Esophagus (tissue), 2 donors: Measurements from ENCODE around the gene TRAPPC10. TPM values are rescaled to one million over a fixed set of nuclear protein-coding genes. Genes with fewer than 3 reads are reported as not detected.
"Not testable (repeated sequence)": the region's sequence is repeated elsewhere in the genome, so short reads cannot be mapped to it uniquely, and the experiment has no call there.

Experiments used
- H3K27ac ChIP-seq, 2 donors: one replicate each; pipeline ENCODE4 v1.5.1; 2013; ENCODE audit warnings: low read depth in 2 of 2, mild to moderate bottlenecking in 2 of 2, inconsistent platforms in 1 of 2, low read length in 1 of 2, moderate library complexity in 1 of 2
- H3K27me3 ChIP-seq, 2 donors: one replicate each; pipeline ENCODE4 v1.6.1; 2013; ENCODE audit warnings: low read length in 2 of 2, control low read depth in 1 of 2, mild to moderate bottlenecking in 1 of 2; ENCODE audit not compliant: insufficient read depth in 2 of 2, control insufficient read depth in 1 of 2
- H3K36me3 ChIP-seq, 2 donors: one replicate each; pipeline ENCODE4 v1.6.1; 2013; ENCODE audit warnings: low read length in 1 of 2; ENCODE audit not compliant: control insufficient read depth in 2 of 2, insufficient read depth in 2 of 2
- H3K4me1 ChIP-seq, 2 donors: one replicate each; pipeline ENCODE4 v1.6.1; 2013; ENCODE audit warnings: low read length in 1 of 2; ENCODE audit not compliant: control insufficient read depth in 2 of 2, insufficient read depth in 2 of 2
- H3K4me3 ChIP-seq, 2 donors: one replicate each; pipeline ENCODE4 v1.5.1; 2013; ENCODE audit warnings: low read length in 2 of 2, mild to moderate bottlenecking in 2 of 2, low read depth in 1 of 2, moderate library complexity in 1 of 2
- H3K9me3 ChIP-seq, 2 donors: one replicate each; pipeline ENCODE4 v1.6.1; 2013; ENCODE audit warnings: mild to moderate bottlenecking in 2 of 2, low read depth in 1 of 2, low read length in 1 of 2, moderate library complexity in 1 of 2; ENCODE audit not compliant: control insufficient read depth in 2 of 2, insufficient read depth in 1 of 2
- WGBS, 2 donors: extraction: QIAGEN DNeasy Blood & Tissue Kit; methylation state at CpG; one replicate each; pipeline ENCODE4 v1.1.7; 2013; 5-methylcytosine and 5-hydroxymethylcytosine counted together
- polyA plus RNA-seq, 2 donors: library from polyadenylated mRNA; stranded (reverse); fragments of 200-250 nt; gene quantifications; one replicate each; pipeline ENCODE4 v1.2.3, GENCODE V29; 2013
- donor health status: healthy with polysubstance abuse.
- donor health status: Bipolar disorder and iron deficiency.

The TRAPPC10 gene
- polyA plus RNA-seq, 2 donors: 6.8 to 7.7 TPM

- 83 to 88% methylated on average over 18 of the region's 18 CpGs for WGBS, 2 donors
- Histone ChIP-seq H3K27me3 (no peaks in the 10 kb centered on the region), H3K36me3 (peaks cover 33 to 53% of the 10 kb centered on the region in 2 donors), H3K4me1 (peaks cover 2 to 4% of the 10 kb centered on the region in 2 donors), H3K4me3 (no peak overlapping the region), H3K27ac (no peak overlapping the region), H3K9me3 (no peaks in the 10 kb centered on the region)
Measured at GRCh38 chr21:44088401-44088780, 76.3 kb downstream of the TRAPPC10 start.

GRCh38 chr21:44089001-44089911, 77.1 kb downstream of the TRAPPC10 start:
- peak overlapping the region in 1 of 2 donors; percentile 10 for H3K27ac ChIP-seq
- H3K36me3 ChIP-seq: peaks cover 33 to 54% of the 10 kb centered on the region in 2 donors
- H3K4me1 ChIP-seq: peaks cover 2 to 4% of the 10 kb centered on the region in 2 donors

GRCh38 chr21:44090325-44090724, 78.2 kb downstream of the TRAPPC10 start:
- Histone ChIP-seq H3K36me3 (peaks cover 33 to 50% of the 10 kb centered on the region in 2 donors), H3K27me3 (no peaks in the 10 kb centered on the region), H3K27ac (no peak overlapping the region), H3K4me1 (peaks cover 2 to 4% of the 10 kb centered on the region in 2 donors), H3K4me3 (no peak overlapping the region), H3K9me3 (no peaks in the 10 kb centered on the region)
- 78 to 81% methylated on average over 8 of the region's 8 CpGs for WGBS, 2 donors

More at GRCh38 chr21:44089001-44089911, 77.1 kb downstream of the TRAPPC10 start:
- Histone ChIP-seq H3K27me3 (no peaks in the 10 kb centered on the region), H3K4me3 (no peak overlapping the region), H3K9me3 (no peaks in the 10 kb centered on the region)
- WGBS, 2 donors: 73 to 86% methylated on average over 30 of the region's 30 CpGs

- Histone ChIP-seq H3K27ac (no peak overlapping the region), H3K4me1 (peaks cover 0 to 2% of the 10 kb centered on the region in 2 donors)
- WGBS, 2 donors: 76 to 86% methylated on average over 9 of the region's 9 CpGs
Measured at GRCh38 chr21:44092211-44092610, 80.1 kb downstream of the TRAPPC10 start.

GRCh38 chr21:44093761-44094160, 81.7 kb downstream of the TRAPPC10 start:
- no peak overlapping the region for H3K27ac ChIP-seq
- H3K4me1 ChIP-seq: peaks cover 0 to 2% of the 10 kb centered on the region in 2 donors
- no peaks in the 10 kb centered on the region for H3K9me3 ChIP-seq
- H3K27me3 ChIP-seq: no peaks in the 10 kb centered on the region
- no peak overlapping the region for H3K4me3 ChIP-seq
- 81 to 90% methylated on average over 9 of the region's 9 CpGs for WGBS, 2 donors
- H3K36me3 ChIP-seq: peaks cover 18 to 24% of the 10 kb centered on the region in 2 donors

More at GRCh38 chr21:44092211-44092610, 80.1 kb downstream of the TRAPPC10 start:
- Histone ChIP-seq H3K9me3 (no peaks in the 10 kb centered on the region), H3K4me3 (no peak overlapping the region), H3K27me3 (no peaks in the 10 kb centered on the region), H3K36me3 (peaks cover 27 to 39% of the 10 kb centered on the region in 2 donors)

GRCh38 chr21:44094832-44095231, 82.7 kb downstream of the TRAPPC10 start:
- H3K4me1 ChIP-seq: no peaks in the 10 kb centered on the region
- no peaks in the 10 kb centered on the region for H3K27me3 ChIP-seq
- 75 to 82% methylated on average over 1 of the region's 1 CpG for WGBS, 2 donors
- no peaks in the 10 kb centered on the region for H3K9me3 ChIP-seq
- peaks cover 12 to 15% of the 10 kb centered on the region in 2 donors for H3K36me3 ChIP-seq
- no peak overlapping the region for H3K4me3 ChIP-seq
- H3K27ac ChIP-seq: no peak overlapping the region

- H3K27ac ChIP-seq, H3K4me3 ChIP-seq, H3K9me3 ChIP-seq, H3K27me3 ChIP-seq, H3K4me1 ChIP-seq, H3K36me3 ChIP-seq: not testable (repeated sequence)
- WGBS, 2 donors: no CpG with 5 or more reads among the region's 6 CpGs
Measured at GRCh38 chr21:44098507-44098906, 86.4 kb downstream of the TRAPPC10 start.

GRCh38 chr21:44098964-44099363, 86.9 kb downstream of the TRAPPC10 start:
- no CpG with 5 or more reads among the region's 13 CpGs for WGBS, 2 donors

GRCh38 chr21:44107026-44107501, 95.0 kb downstream of the TRAPPC10 start, which contains the start of gene PWP2:
TSS of gene PWP2 (plus strand) at chr21:44107399. CDS start at chr21:44107417, 18 bp downstream.
- peak within 1 kb of the TSS; percentile 33 to 39 for H3K4me3 ChIP-seq
- peak within 1 kb of the TSS in 1 of 2 donors; percentile 49 for H3K27ac ChIP-seq
- not testable (repeated sequence) for H3K4me1 ChIP-seq, H3K27me3 ChIP-seq, H3K9me3 ChIP-seq, H3K36me3 ChIP-seq
- 0% methylated on average over 22 of the region's 66 CpGs; no CpG with 5 or more reads in 1 of the 2 donors for WGBS, 2 donors

More at GRCh38 chr21:44098964-44099363, 86.9 kb downstream of the TRAPPC10 start:
- H3K9me3 ChIP-seq, H3K27ac ChIP-seq, H3K4me3 ChIP-seq, H3K36me3 ChIP-seq, H3K4me1 ChIP-seq, H3K27me3 ChIP-seq: not testable (repeated sequence)
